Measurements from ENCODE around the gene FLNA. TPM values are rescaled to one million over a fixed set of nuclear protein-coding genes. Genes with fewer than 3 reads are reported as not detected.

Gene FLNA
- total and polyA plus RNA-seq, 4 experiments from 2014 or later, result 87.4 to 871 (median 761) TPM

DNA sequence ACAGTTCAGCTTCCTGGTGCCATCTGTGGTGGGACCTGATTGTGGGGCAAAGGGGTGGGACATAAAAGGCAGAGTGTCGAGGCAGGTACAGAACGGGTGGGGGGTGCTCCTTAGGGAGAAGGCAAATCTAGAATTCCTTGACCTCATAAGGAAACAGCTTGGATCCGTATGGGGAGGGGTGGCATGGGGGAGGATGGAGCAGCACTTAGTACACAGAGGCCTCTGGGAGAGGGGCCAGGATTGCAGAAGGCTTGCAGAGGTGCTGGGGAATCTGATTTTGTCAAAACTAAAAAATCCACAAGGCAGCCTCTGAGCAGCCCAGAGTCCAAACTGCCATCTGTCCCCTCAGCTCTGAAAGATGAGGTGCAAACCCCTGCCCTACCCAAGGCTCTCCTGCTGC, 2.3 kb upstream of the FLNA start:
- no peak for DNase-seq
- Histone ChIP-seq H3K36me3 (ENCODE audit: insufficient read depth, low read length) (no peaks in the 10 kb centered on the region), H3K4me1 (ENCODE audit: insufficient read depth, low read length) (peaks cover 50% of the 10 kb centered on the region), H3K27ac (ENCODE audit: low read depth, low read length) (peak overlapping the region; percentile 90), H3K27me3 (ENCODE audit: insufficient read depth, low read length) (no peaks in the 10 kb centered on the region), H3K9me3 (ENCODE audit: control insufficient read depth in 1 of 2, low read length in 2 of 2) (no peaks in the 10 kb centered on the region), H3K4me3 (ENCODE audit: low read length in 2 of 2) (no peak overlapping the region)
- peak overlapping the region in 1 of 8 donors; percentile 67 for H3K4me3 Mint-ChIP-seq
- peaks cover 0 to 2% (median 0%) of the 10 kb centered on the region in 8 donors for H3K9me3 Mint-ChIP-seq
- peaks cover 9 to 37% (median 22%) of the 10 kb centered on the region in 4 donors for H3K4me1 Mint-ChIP-seq
- peak overlapping the region in 6 of 7 donors; percentile 52 to 97 (median 94) for H3K27ac Mint-ChIP-seq
- no peaks in the 10 kb centered on the region for H3K27me3 Mint-ChIP-seq
- H3K36me3 Mint-ChIP-seq, result peaks cover 3 to 12% of the 10 kb centered on the region in 2 donors
- ChIA-PET POLR2A (ENCODE audit: partially characterized antibody) (no interaction called here), CTCF (ENCODE audit: partially characterized antibody) (interaction anchor here (1.3 kb wide), 1 partner anchor 52 kb away, joined by 3 read pairs; no protein-coding TSS in a partner anchor)
- intact Hi-C loops (cut with micrococcal nuclease), result loop anchor here (10.0 kb wide), 2 partner anchors 282 to 402 kb away; partner anchors contain the start of genes HCFC1, MECP2 and TMEM187

DNA sequence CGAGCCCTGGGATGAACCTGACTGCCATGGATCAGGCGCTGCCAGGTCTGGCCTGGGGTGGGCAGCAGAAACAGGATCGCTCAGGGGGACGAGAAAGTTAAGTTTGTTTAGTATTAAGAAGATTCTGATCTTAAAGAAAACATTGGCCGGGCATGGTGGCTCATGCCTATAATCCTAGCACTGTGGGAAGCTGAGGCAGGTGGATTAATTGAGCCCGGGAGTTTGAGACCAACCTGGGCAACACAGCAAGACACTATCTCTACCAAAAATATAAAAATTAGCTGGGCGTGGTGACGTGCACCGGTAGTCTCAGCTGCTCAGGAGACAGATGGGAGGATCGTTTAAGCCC, 696 bp upstream of the FLNA start:
- peak overlapping the region in 3 of 8 donors; percentile 26 to 57 (median 42) for H3K4me3 Mint-ChIP-seq
- H3K27ac Mint-ChIP-seq, result peak overlapping the region in 4 of 7 donors; percentile 51 to 66 (median 56)
- Histone ChIP-seq H3K27me3 (ENCODE audit: insufficient read depth, low read length) (no peaks in the 10 kb centered on the region), H3K27ac (ENCODE audit: low read depth, low read length) (no peak overlapping the region), H3K4me3 (ENCODE audit: low read length in 2 of 2) (no peak overlapping the region), H3K9me3 (ENCODE audit: control insufficient read depth in 1 of 2, low read length in 2 of 2) (no peaks in the 10 kb centered on the region), H3K4me1 (ENCODE audit: insufficient read depth, low read length) (peaks cover 42% of the 10 kb centered on the region), H3K36me3 (ENCODE audit: insufficient read depth, low read length) (no peaks in the 10 kb centered on the region)
- intact Hi-C loops (cut with micrococcal nuclease), result loop anchor here (10.0 kb wide), 2 partner anchors 280 to 400 kb away; partner anchors contain the start of genes HCFC1, MECP2 and TMEM187
- no peaks in the 10 kb centered on the region for H3K9me3 Mint-ChIP-seq
- peaks cover under 1 to 12% of the 10 kb centered on the region in 2 donors for H3K36me3 Mint-ChIP-seq
- DNase-seq, result no peak
- H3K4me1 Mint-ChIP-seq, result peaks cover 5 to 31% (median 19%) of the 10 kb centered on the region in 4 donors
- ChIA-PET POLR2A (ENCODE audit: partially characterized antibody) (interaction anchor here (2.5 kb wide), 1 partner anchor 115 kb away, joined by 8 read pairs; the partner anchor contains the start of gene SLC10A3), CTCF (ENCODE audit: partially characterized antibody) (interaction anchor here (1.6 to 2.0 kb wide), 2 partner anchors 11 to 58 kb away, joined by 4 to 6 read pairs; no protein-coding TSS in a partner anchor)
- no peaks in the 10 kb centered on the region for H3K27me3 Mint-ChIP-seq

DNA sequence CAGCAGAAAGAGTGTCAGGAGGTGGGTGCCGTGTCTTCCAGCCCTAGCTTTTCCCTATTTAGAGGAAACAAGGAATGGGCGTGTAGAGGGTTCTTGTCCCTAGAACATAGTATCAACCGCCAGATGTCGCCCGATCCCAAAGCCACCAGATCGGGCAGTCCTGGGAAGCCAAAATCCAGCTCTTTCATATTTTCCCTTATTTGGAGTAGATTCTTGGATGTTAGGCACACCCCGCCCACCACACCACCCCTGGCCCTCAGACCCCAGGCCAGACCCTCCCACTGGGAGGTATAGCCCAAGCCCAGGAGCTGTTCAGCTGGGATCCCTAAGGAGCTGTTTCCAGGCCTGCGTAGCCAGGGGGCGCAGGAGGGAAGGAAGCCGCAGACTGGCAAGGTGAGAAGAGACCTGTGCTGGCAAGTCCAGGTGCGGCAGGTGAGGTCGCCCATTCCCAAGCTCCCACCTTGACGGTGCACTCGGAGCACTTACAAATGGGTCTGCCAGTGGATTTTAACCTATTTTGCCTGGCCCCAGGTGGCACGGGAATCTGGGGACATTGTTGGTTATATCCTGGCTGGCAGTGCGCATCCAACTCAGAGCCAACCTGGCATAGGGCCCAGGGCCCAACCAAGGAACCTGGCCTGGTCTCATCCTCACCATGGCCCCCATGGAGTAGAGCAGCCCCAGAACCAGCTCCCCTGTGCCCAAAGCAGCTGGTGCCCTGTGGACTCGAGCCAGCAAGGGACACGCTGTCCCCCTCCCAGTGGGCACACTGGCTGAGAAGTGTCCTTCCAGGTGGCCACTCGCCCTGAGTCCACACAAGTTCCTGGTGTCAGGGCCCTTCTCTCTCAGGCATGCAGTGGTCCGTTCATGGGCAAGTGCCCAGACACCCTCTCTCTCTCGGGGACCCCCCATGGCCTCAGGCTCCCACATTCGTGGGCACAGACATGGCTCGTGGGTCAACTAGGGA, 811 bp downstream of the FLNA start:
- intact Hi-C loops (cut with micrococcal nuclease), result loop anchor here (1.0 to 10.0 kb wide), 3 partner anchors 161 to 399 kb away; partner anchors contain the start of genes HCFC1, MECP2 and TMEM187
- no peak for DNase-seq
- H3K36me3 ChIP-seq (ENCODE audit: insufficient read depth, low read length), result no peaks in the 10 kb centered on the region
- POLR2A ChIA-PET (ENCODE audit: partially characterized antibody), result interaction anchor here (0.7 to 2.5 kb wide), 13 partner anchors 8 to 448 kb away, joined by 3 to 19 read pairs (median 3); partner anchors contain the start of genes RPL10 and SLC10A3
- Mint-ChIP-seq H3K27me3 (no peaks in the 10 kb centered on the region), H3K36me3 (peaks cover 4 to 17% of the 10 kb centered on the region in 2 donors), H3K4me1 (peaks cover 4 to 25% (median 20%) of the 10 kb centered on the region in 4 donors), H3K9me3 (no peaks in the 10 kb centered on the region), H3K4me3 (peak overlapping the region; percentile 66 to 81 (median 76)), H3K27ac (peak overlapping the region; percentile 66 to 95 (median 85))
- H3K9me3 ChIP-seq (ENCODE audit: control insufficient read depth in 1 of 2, low read length in 2 of 2), result no peaks in the 10 kb centered on the region
- peaks cover 38% of the 10 kb centered on the region for H3K4me1 ChIP-seq (ENCODE audit: insufficient read depth, low read length)
- no peaks in the 10 kb centered on the region for H3K27me3 ChIP-seq (ENCODE audit: insufficient read depth, low read length)
- CTCF ChIA-PET (ENCODE audit: partially characterized antibody), result interaction anchor here (0.6 to 2.0 kb wide), 24 partner anchors 9 to 428 kb away, joined by 3 to 12 read pairs (median 4); partner anchors contain the start of gene RPL10
- peak overlapping the region; percentile 6 for H3K27ac ChIP-seq (ENCODE audit: low read depth, low read length)
- H3K4me3 ChIP-seq (ENCODE audit: low read length in 2 of 2), result peak overlapping the region; percentile 7 to 41

DNA sequence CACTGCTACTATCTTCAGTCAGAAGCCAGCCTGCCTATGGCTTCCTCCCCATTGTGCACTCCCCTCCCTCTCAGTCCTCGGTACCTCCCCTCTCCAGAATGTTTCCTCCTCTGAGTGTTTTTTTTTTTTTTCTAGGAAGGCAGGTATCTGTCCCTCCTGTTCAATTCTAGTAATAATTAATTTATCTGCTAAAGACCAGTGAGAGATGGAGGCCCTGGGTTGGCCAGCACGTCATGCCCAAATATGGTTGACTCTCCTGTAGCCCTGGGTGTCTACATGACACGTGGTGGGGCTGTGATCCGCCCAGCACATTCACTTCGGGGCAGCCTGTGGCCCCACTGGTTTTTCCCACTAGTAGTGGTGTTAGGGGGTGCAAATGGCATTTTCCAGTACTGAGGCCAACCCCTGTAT, 1.8 kb downstream of the FLNA start:
- Histone ChIP-seq H3K4me1 (ENCODE audit: insufficient read depth, low read length) (peaks cover 43% of the 10 kb centered on the region), H3K4me3 (ENCODE audit: low read length in 2 of 2) (peak overlapping the region in 1 of 2 donors; percentile 59), H3K27ac (ENCODE audit: low read depth, low read length) (peak overlapping the region; percentile 92), H3K27me3 (ENCODE audit: insufficient read depth, low read length) (no peaks in the 10 kb centered on the region), H3K36me3 (ENCODE audit: insufficient read depth, low read length) (peaks cover 5% of the 10 kb centered on the region), H3K9me3 (ENCODE audit: control insufficient read depth in 1 of 2, low read length in 2 of 2) (no peaks in the 10 kb centered on the region)
- peaks cover 4 to 24% of the 10 kb centered on the region in 2 donors for H3K36me3 Mint-ChIP-seq
- intact Hi-C loops (cut with micrococcal nuclease), result loop anchor here (1.0 to 10.0 kb wide), 3 partner anchors 162 to 398 kb away; partner anchors contain the start of genes HCFC1, MECP2 and TMEM187
- H3K4me3 Mint-ChIP-seq, result peak overlapping the region; percentile 74 to 89 (median 84)
- ChIA-PET POLR2A (ENCODE audit: partially characterized antibody) (interaction anchor here (0.8 to 4.6 kb wide), 13 partner anchors 9 to 447 kb away, joined by 3 to 22 read pairs (median 4); partner anchors contain the start of genes RPL10 and SLC10A3), CTCF (ENCODE audit: partially characterized antibody) (interaction anchor here (0.6 to 2.0 kb wide), 17 partner anchors 11 to 427 kb away, joined by 3 to 12 read pairs (median 4); partner anchors contain the start of gene RPL10)
- no peaks in the 10 kb centered on the region for H3K9me3 Mint-ChIP-seq
- no peaks in the 10 kb centered on the region for H3K27me3 Mint-ChIP-seq
- DNase-seq, result peak; percentile 27 to 66 (median 42)
- peak overlapping the region; percentile 88 to 95 (median 95) for H3K27ac Mint-ChIP-seq
- H3K4me1 Mint-ChIP-seq, result peaks cover 3 to 33% (median 25%) of the 10 kb centered on the region in 4 donors

DNA sequence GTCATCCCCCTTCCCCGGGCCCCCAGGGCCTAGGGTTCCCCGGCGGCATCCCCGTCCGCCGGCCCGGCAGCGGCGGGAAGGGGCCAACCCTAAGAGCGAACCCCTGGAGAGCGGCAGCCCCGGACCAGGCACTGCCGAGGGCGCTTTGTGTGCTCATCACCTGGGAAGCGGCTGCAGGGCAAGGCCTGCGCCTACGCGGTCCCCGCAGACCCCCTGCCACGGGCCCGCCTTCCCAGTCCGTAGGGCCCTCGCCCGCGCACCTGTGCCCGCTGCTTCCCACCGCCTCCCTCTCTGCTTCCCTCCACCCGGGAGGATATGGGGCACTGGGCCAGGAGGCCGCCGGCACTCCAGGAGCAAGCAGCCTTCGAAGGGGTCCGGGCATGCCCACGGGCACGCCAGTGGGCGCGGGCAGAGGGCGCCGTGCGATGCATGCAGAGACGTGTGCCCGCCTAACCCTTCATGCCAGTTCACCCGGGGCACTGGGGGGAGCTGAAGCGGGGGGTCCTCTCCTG, 2.6 kb downstream of the FLNA start:
- Mint-ChIP-seq H3K27me3 (no peaks in the 10 kb centered on the region), H3K4me3 (peak overlapping the region; percentile 69 to 89 (median 84)), H3K4me1 (peaks cover 3 to 39% (median 25%) of the 10 kb centered on the region in 4 donors), H3K9me3 (no peaks in the 10 kb centered on the region), H3K36me3 (peaks cover 4 to 24% of the 10 kb centered on the region in 2 donors), H3K27ac (peak overlapping the region in 4 of 7 donors; percentile 95)
- Histone ChIP-seq H3K9me3 (ENCODE audit: control insufficient read depth in 1 of 2, low read length in 2 of 2) (no peaks in the 10 kb centered on the region), H3K4me3 (ENCODE audit: low read length in 2 of 2) (peak overlapping the region in 1 of 2 donors; percentile 59), H3K36me3 (ENCODE audit: insufficient read depth, low read length) (peaks cover 12% of the 10 kb centered on the region), H3K27me3 (ENCODE audit: insufficient read depth, low read length) (no peaks in the 10 kb centered on the region), H3K27ac (ENCODE audit: low read depth, low read length) (peak overlapping the region; percentile 92), H3K4me1 (ENCODE audit: insufficient read depth, low read length) (peaks cover 44% of the 10 kb centered on the region)
- ChIA-PET CTCF (ENCODE audit: partially characterized antibody) (no interaction called here), POLR2A (ENCODE audit: partially characterized antibody) (interaction anchor here (1.1 to 4.6 kb wide), 2 partner anchors 11 to 44 kb away, joined by 14 to 22 read pairs; no protein-coding TSS in a partner anchor)
- intact Hi-C loops (cut with micrococcal nuclease), result loop anchor here (1.0 to 10.0 kb wide), 3 partner anchors 7 to 397 kb away; partner anchors contain the start of genes EMD, HCFC1, MECP2 and TMEM187
- DNase-seq, result peak in 1 of 5 donors; percentile 24

GRCh38 chrX:154371017-154371788, 3.2 kb downstream of the FLNA start:
- POLR2A ChIA-PET (ENCODE audit: partially characterized antibody), result interaction anchor here (0.6 to 10.9 kb wide), 16 partner anchors 8 to 446 kb away, joined by 3 to 245 read pairs (median 5); partner anchors contain the start of genes ARHGAP4, EMD, HCFC1 and IRAK1
- intact Hi-C loops (cut with micrococcal nuclease), result loop anchor here (1.0 to 10.0 kb wide), 3 partner anchors 8 to 396 kb away; partner anchors contain the start of genes EMD, HCFC1, MECP2 and TMEM187
- H3K4me3 Mint-ChIP-seq, result peak overlapping the region; percentile 78 to 93 (median 86)
- CTCF ChIA-PET (ENCODE audit: partially characterized antibody), result interaction anchor here (1.3 to 2.1 kb wide), 2 partner anchors 9 to 10 kb away, joined by 3 to 5 read pairs; partner anchors contain the start of gene EMD
- peaks cover 19% of the 10 kb centered on the region for H3K36me3 ChIP-seq (ENCODE audit: insufficient read depth, low read length)
- peaks cover 51% of the 10 kb centered on the region for H3K4me1 ChIP-seq (ENCODE audit: insufficient read depth, low read length)
- H3K9me3 Mint-ChIP-seq, result no peaks in the 10 kb centered on the region
- H3K27ac Mint-ChIP-seq, result peak overlapping the region; percentile 78 to 94 (median 87)
- H3K27me3 ChIP-seq (ENCODE audit: insufficient read depth, low read length), result no peaks in the 10 kb centered on the region
- DNase-seq, result peak; percentile 89 to 92 (median 92)
- H3K4me3 ChIP-seq (ENCODE audit: low read length in 2 of 2), result peak overlapping the region in 1 of 2 donors; percentile 59
- H3K4me1 Mint-ChIP-seq, result peaks cover 3 to 42% (median 25%) of the 10 kb centered on the region in 4 donors
- no peaks in the 10 kb centered on the region for H3K9me3 ChIP-seq (ENCODE audit: control insufficient read depth in 1 of 2, low read length in 2 of 2)
- peaks cover 4 to 27% of the 10 kb centered on the region in 2 donors for H3K36me3 Mint-ChIP-seq
- no peaks in the 10 kb centered on the region for H3K27me3 Mint-ChIP-seq
- peak overlapping the region; percentile 92 for H3K27ac ChIP-seq (ENCODE audit: low read depth, low read length)

Data from CD4-positive, alpha-beta memory T cell (primary cell).